Lower leg skin (tissue), 3 donors: ENCODE measurements around the gene ACOX1.

Source experiments
- CTCF ChIP-seq, 3 donors: fragments of 450-650 bp; IDR thresholded peaks; one replicate each; pipeline ENCODE4 v1.5.1; 2016; ENCODE audit warnings: antibody characterized with exemption in 3 of 3, mild to moderate bottlenecking in 3 of 3, moderate library complexity in 2 of 3
- POLR2A ChIP-seq, 2 donors: fragments of 450-650 bp; IDR thresholded peaks; one replicate each; pipeline ENCODE4 v1.6.1; 2016 to 2017; ENCODE audit warnings: antibody characterized with exemption in 2 of 2, mild to moderate bottlenecking in 1 of 2, moderate library complexity in 1 of 2

GRCh38 chr17:75921596-75921995, 57.4 kb downstream of the ACOX1 start:
- TF ChIP-seq CTCF (IDR thresholded peaks at IDR 0.05) (no peak), POLR2A (IDR thresholded peaks at IDR 0.05) (no peak)
